ENCODE results near the gene SNX30. TPM values are rescaled to one million over a fixed set of nuclear protein-coding genes. Genes with fewer than 3 reads are reported as not detected.

SNX30 gene
- total RNA-seq, 1 experiment from 2014 or later = 6.9 TPM

DNA sequence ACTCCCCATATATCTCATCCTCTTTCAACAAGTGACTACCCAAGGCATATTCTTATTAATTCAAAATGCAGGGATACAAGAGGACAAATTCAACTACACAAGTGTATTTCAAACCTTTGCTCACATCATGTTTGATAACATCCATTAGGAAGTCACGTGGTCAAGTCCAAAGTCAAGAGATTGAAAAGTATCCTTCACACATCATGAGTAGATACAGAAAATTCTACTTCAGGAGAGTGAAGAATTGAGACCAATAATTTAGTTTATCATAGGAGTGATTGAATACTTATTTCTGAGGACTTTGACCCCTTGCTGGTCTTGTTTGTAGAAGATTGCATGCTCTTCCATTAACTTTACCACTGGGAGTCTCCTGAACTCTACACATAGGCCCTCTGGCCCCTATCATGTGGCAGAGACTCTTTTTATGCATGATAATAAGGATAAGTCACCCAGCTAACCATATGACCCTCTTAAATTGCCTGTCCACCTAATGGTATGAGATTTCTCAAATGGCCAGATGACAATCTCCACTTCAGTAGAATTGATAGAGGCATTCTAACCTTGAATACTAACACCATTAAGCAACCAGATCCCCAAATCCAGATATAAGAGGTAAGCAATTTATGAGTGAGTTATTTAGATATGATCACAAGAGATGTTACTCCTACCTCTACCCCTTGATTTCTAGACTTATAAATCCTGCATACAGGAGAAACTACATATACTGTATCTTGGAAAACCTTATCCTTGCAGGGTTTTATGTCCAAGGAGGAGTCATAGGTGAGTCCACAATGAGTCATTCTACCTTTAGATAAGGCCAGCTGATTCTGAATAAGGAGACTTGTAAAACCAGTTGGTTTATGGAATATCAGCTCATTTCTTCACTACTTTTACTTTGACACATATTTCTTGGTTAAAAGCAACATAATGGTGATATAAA, 166.8 kb downstream of the SNX30 start:
- ATAC-seq (no peak), DNase-seq (ENCODE audit: low read depth, low spot score) (no peak)
- Histone ChIP-seq H3K27ac (ENCODE audit: low read length) (no peak overlapping the region), H3K36me3 (ENCODE audit: control insufficient read depth, insufficient read depth, low read length) (no peaks in the 10 kb centered on the region), H3K4me3 (ENCODE audit: low read depth in 2 of 2, low read length in 2 of 2) (no peak overlapping the region), H3K9me3 (ENCODE audit: control insufficient read depth, insufficient read depth, low read depth, low read length) (no peaks in the 10 kb centered on the region), H3K4me1 (ENCODE audit: control insufficient read depth, insufficient read depth, low read length) (no peaks in the 10 kb centered on the region), H3K27me3 (ENCODE audit: control insufficient read depth, insufficient read depth, low read length) (no peaks in the 10 kb centered on the region; the same call in 1 of the 2 replicates)
- no peak for TF ChIP-seq POLR2AphosphoS5 (IDR thresholded peaks at IDR 0.05; ENCODE audit: low read depth, low read length)
- no peak for TF ChIP-seq TCF7L2 (IDR thresholded peaks at IDR 0.05; ENCODE audit: low read depth, low read length)
- TF ChIP-seq, protein P1, sequence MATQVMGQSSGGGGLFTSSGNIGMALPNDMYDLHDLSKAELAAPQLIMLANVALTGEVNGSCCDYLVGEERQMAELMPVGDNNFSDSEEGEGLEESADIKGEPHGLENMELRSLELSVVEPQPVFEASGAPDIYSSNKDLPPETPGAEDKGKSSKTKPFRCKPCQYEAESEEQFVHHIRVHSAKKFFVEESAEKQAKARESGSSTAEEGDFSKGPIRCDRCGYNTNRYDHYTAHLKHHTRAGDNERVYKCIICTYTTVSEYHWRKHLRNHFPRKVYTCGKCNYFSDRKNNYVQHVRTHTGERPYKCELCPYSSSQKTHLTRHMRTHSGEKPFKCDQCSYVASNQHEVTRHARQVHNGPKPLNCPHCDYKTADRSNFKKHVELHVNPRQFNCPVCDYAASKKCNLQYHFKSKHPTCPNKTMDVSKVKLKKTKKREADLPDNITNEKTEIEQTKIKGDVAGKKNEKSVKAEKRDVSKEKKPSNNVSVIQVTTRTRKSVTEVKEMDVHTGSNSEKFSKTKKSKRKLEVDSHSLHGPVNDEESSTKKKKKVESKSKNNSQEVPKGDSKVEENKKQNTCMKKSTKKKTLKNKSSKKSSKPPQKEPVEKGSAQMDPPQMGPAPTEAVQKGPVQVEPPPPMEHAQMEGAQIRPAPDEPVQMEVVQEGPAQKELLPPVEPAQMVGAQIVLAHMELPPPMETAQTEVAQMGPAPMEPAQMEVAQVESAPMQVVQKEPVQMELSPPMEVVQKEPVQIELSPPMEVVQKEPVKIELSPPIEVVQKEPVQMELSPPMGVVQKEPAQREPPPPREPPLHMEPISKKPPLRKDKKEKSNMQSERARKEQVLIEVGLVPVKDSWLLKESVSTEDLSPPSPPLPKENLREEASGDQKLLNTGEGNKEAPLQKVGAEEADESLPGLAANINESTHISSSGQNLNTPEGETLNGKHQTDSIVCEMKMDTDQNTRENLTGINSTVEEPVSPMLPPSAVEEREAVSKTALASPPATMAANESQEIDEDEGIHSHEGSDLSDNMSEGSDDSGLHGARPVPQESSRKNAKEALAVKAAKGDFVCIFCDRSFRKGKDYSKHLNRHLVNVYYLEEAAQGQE (IDR thresholded peaks at IDR 0.05; ENCODE audit: insufficient read depth in 1 of 2, low read depth in 2 of 2, low read length in 1 of 2) = no peak
- TF ChIP-seq, protein P2, sequence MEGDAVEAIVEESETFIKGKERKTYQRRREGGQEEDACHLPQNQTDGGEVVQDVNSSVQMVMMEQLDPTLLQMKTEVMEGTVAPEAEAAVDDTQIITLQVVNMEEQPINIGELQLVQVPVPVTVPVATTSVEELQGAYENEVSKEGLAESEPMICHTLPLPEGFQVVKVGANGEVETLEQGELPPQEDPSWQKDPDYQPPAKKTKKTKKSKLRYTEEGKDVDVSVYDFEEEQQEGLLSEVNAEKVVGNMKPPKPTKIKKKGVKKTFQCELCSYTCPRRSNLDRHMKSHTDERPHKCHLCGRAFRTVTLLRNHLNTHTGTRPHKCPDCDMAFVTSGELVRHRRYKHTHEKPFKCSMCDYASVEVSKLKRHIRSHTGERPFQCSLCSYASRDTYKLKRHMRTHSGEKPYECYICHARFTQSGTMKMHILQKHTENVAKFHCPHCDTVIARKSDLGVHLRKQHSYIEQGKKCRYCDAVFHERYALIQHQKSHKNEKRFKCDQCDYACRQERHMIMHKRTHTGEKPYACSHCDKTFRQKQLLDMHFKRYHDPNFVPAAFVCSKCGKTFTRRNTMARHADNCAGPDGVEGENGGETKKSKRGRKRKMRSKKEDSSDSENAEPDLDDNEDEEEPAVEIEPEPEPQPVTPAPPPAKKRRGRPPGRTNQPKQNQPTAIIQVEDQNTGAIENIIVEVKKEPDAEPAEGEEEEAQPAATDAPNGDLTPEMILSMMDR (IDR thresholded peaks at IDR 0.05) = no peak
- no peak for TF ChIP-seq SIN3A (IDR thresholded peaks at IDR 0.05; ENCODE audit: borderline replicate concordance, insufficient read depth, low read depth, low read length)
- intact Hi-C loops (cut with micrococcal nuclease; ENCODE audit: unreplicated experiment) = no loop called here
- no TSS peak for BruUV-seq (replicated peaks)
- ChIA-PET CTCF (no interaction called here), POLR2A (no interaction called here)
- in situ Hi-C loops (cut with HindIII; ENCODE audit: low pct_unique_long_range_greater_than_20kb, low sequenced_read_pairs) = no loop called here

DNA sequence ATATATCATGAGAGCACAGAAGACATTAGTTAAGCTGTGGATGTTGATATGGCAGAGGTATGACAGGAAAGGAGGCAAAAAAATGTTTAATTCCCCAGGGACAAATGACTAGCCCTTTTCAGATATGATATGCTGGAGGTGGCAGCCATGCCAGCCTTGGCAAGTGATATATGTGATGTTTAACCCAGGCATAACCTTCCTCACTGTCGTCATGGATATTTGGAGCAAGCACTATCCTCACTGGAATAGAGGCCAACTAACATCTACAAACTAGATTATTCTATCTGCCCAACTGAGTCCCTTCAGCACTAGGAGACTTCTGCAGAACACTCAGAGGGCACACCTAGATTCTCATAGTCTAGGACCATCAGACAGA, 167.4 kb downstream of the SNX30 start:
- ATAC-seq = no peak
- H3K4me3 ChIP-seq (ENCODE audit: low read depth in 2 of 2, low read length in 2 of 2) = no peak overlapping the region
- no peak for TF ChIP-seq POLR2AphosphoS5 (IDR thresholded peaks at IDR 0.05; ENCODE audit: low read depth, low read length)
- H3K4me1 ChIP-seq (ENCODE audit: control insufficient read depth, insufficient read depth, low read length) = no peaks in the 10 kb centered on the region
- in situ Hi-C loops (cut with HindIII; ENCODE audit: low pct_unique_long_range_greater_than_20kb, low sequenced_read_pairs) (no loop called here), intact Hi-C loops (cut with micrococcal nuclease; ENCODE audit: unreplicated experiment) (no loop called here)
- no TSS peak for BruUV-seq (replicated peaks)
- ChIA-PET POLR2A (no interaction called here), CTCF (no interaction called here)
- H3K36me3 ChIP-seq (ENCODE audit: control insufficient read depth, insufficient read depth, low read length) = no peaks in the 10 kb centered on the region
- no peaks in the 10 kb centered on the region for H3K9me3 ChIP-seq (ENCODE audit: control insufficient read depth, insufficient read depth, low read depth, low read length)
- no peaks in the 10 kb centered on the region; the same call in 1 of the 2 replicates for H3K27me3 ChIP-seq (ENCODE audit: control insufficient read depth, insufficient read depth, low read length)
- no peak overlapping the region for H3K27ac ChIP-seq (ENCODE audit: low read length)
- no peak for DNase-seq (ENCODE audit: low read depth, low spot score)

DNA sequence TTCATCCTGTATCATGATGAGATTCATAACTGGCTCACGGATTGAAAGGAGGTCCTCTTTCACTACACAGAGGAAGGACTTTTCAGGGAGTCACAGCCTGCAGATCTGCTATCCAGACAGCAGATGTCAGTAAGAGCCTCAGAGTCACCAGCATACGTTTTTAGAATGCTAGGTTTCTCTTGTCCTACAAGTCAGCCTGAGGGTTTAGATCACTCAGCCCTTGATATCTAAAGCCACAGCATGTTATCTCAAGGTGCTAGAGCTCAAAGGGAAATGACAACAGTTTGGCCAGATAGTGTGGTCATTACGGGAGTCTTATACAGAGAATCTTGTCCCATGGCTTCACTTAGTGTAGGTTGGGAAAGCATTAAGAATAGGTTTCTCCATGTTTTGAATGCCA, 171.0 kb downstream of the SNX30 start:
- no TSS peak for BruUV-seq (replicated peaks)
- no peak for DNase-seq (ENCODE audit: low read depth, low spot score)
- ChIA-PET POLR2A (no interaction called here), CTCF (no interaction called here)
- Histone ChIP-seq H3K27ac (ENCODE audit: low read length) (no peak overlapping the region), H3K4me1 (ENCODE audit: control insufficient read depth, insufficient read depth, low read length) (no peaks in the 10 kb centered on the region), H3K27me3 (ENCODE audit: control insufficient read depth, insufficient read depth, low read length) (no peaks in the 10 kb centered on the region; the same call in 1 of the 2 replicates), H3K36me3 (ENCODE audit: control insufficient read depth, insufficient read depth, low read length) (no peaks in the 10 kb centered on the region), H3K9me3 (ENCODE audit: control insufficient read depth, insufficient read depth, low read depth, low read length) (no peaks in the 10 kb centered on the region), H3K4me3 (ENCODE audit: low read depth in 2 of 2, low read length in 2 of 2) (no peak overlapping the region)
- peak; percentile 74 for ATAC-seq
- TF ChIP-seq, protein P2 (IDR thresholded peaks at IDR 0.05) = peak; percentile 64
- TF ChIP-seq, protein P1 (IDR thresholded peaks at IDR 0.05; ENCODE audit: insufficient read depth in 1 of 2, low read depth in 2 of 2, low read length in 1 of 2) = no peak
- in situ Hi-C loops (cut with HindIII; ENCODE audit: low pct_unique_long_range_greater_than_20kb, low sequenced_read_pairs) (no loop called here), intact Hi-C loops (cut with micrococcal nuclease; ENCODE audit: unreplicated experiment) (no loop called here)

All from Panc1 (cell line).